Transverse colon (tissue), 4 donors: ENCODE data around the gene SF3B1.

Experiments
- CTCF ChIP-seq, 5 experiments: fragments of 200-600 bp in 3 of 5; fragments of 450-650 bp in 2 of 5; sonication (generic) in 3 of 5; IDR thresholded peaks; 1 replicate in 2 of 5; 2 replicates in 3 of 5; pipeline ENCODE4 v1.5.1; 2016 to 2017; ENCODE audit warnings: antibody characterized with exemption in 5 of 5, inconsistent platforms in 3 of 5, mild to moderate bottlenecking in 2 of 5, moderate library complexity in 1 of 5
- EP300 ChIP-seq: sonication (generic); formaldehyde crosslinking; IDR thresholded peaks from one replicate; pipeline ENCODE4 v1.6.1; 2017; ENCODE audit warnings: antibody characterized with exemption, low read depth
- POLR2A ChIP-seq: fragments of 450-650 bp; IDR thresholded peaks from one replicate; pipeline ENCODE4 v1.6.1; 2016; ENCODE audit warnings: antibody characterized with exemption, mild to moderate bottlenecking, moderate library complexity
- POLR2AphosphoS5 ChIP-seq, 3 donors: sonication (generic); formaldehyde crosslinking; IDR thresholded peaks; one replicate each; pipeline ENCODE4 v1.6.1; 2016; ENCODE audit warnings: antibody characterized with exemption in 3 of 3

GRCh38 chr2:197377670-197378069 is 57.2 kb downstream of the SF3B1 start:
- TF ChIP-seq POLR2A = no peak
- no peak for TF ChIP-seq POLR2AphosphoS5 (IDR thresholded peaks at IDR 0.05)
- TF ChIP-seq CTCF (IDR thresholded peaks at IDR 0.05) = no peak
- no peak for TF ChIP-seq EP300
